MG63 (cell line): Measurements from ENCODE around the gene CDNF. TPM values are rescaled to one million over a fixed set of nuclear protein-coding genes. Genes with fewer than 3 reads are reported as not detected.
A peak's percentile ranks its signal among the peaks of the same experiment; 100 is the strongest.

Experiments
- DNase-seq: peaks from one replicate; pipeline ENCODE4 v3.0.0-alpha.2; 2020
- H3K27me3 ChIP-seq: fragments of 250-450 bp; sonication (Bioruptor Pico); 2 replicates; pipeline ENCODE4 v1.5.1; 2020; ENCODE audit warnings: mild to moderate bottlenecking, moderate library complexity
- H3K36me3 ChIP-seq: fragments of 250-450 bp; sonication (Bioruptor Pico); 2 replicates; pipeline ENCODE4 v1.5.1; 2020; ENCODE audit warnings: mild to moderate bottlenecking, moderate library complexity
- H3K4me3 ChIP-seq: fragments of 250-450 bp; sonication (Bioruptor Pico); 2 replicates; pipeline ENCODE4 v1.5.1; 2020; ENCODE audit warnings: mild to moderate bottlenecking, moderate library complexity
- H3K9me3 ChIP-seq: fragments of 250-450 bp; sonication (Bioruptor Pico); 2 replicates; pipeline ENCODE4 v1.5.1; 2020; ENCODE audit warnings: mild to moderate bottlenecking, moderate library complexity
- total RNA-seq: library from RNA; depleted of rRNA; stranded (reverse); fragments of >200 nt; shearing (Covaris generic); gene quantifications from 2 replicates; pipeline ENCODE4 v1.2.3, GENCODE V29; 2014; ENCODE audit warnings: low replicate concordance

Gene CDNF
- total RNA-seq, 1 experiment from 2014 or later = 0.92 TPM

GRCh38 chr10:14855453-14855852 lies 17.6 kb upstream of the CDNF start:
- Histone ChIP-seq H3K36me3 (peaks cover 61% of the 10 kb centered on the region), H3K4me3 (no peak overlapping the region)

GRCh38 chr10:14852236-14852635 lies 14.4 kb upstream of the CDNF start:
- Histone ChIP-seq H3K27me3 (no peaks in the 10 kb centered on the region), H3K36me3 (peaks cover 52% of the 10 kb centered on the region), H3K9me3 (no peaks in the 10 kb centered on the region), H3K4me3 (no peak overlapping the region)
- DNase-seq = no peak

More at GRCh38 chr10:14855453-14855852, 17.6 kb upstream of the CDNF start:
- Histone ChIP-seq H3K9me3 (no peaks in the 10 kb centered on the region), H3K27me3 (no peaks in the 10 kb centered on the region)
- no peak for DNase-seq

GRCh38 chr10:14844948-14845347 lies 7.1 kb upstream of the CDNF start:
- Histone ChIP-seq H3K27me3 (no peaks in the 10 kb centered on the region), H3K9me3 (no peaks in the 10 kb centered on the region), H3K36me3 (peaks cover 64% of the 10 kb centered on the region), H3K4me3 (no peak overlapping the region)
- DNase-seq = no peak

- H3K4me3 ChIP-seq = no peak overlapping the region
- no peak for DNase-seq
- peaks cover 64% of the 10 kb centered on the region for H3K36me3 ChIP-seq
- no peaks in the 10 kb centered on the region for H3K27me3 ChIP-seq
- no peaks in the 10 kb centered on the region for H3K9me3 ChIP-seq
Observed at GRCh38 chr10:14843327-14843988, 5.6 kb upstream of the CDNF start.

- DNase-seq = no peak
- Histone ChIP-seq H3K4me3 (no peak overlapping the region), H3K36me3 (peaks cover 51% of the 10 kb centered on the region), H3K9me3 (no peaks in the 10 kb centered on the region), H3K27me3 (no peaks in the 10 kb centered on the region)
Observed at GRCh38 chr10:14840178-14840577, 2.3 kb upstream of the CDNF start.

- Histone ChIP-seq H3K36me3 (peaks cover 43% of the 10 kb centered on the region), H3K9me3 (no peaks in the 10 kb centered on the region), H3K4me3 (peak overlapping the region; percentile 80), H3K27me3 (no peaks in the 10 kb centered on the region)
- peak; percentile 33 for DNase-seq
Observed at GRCh38 chr10:14839305-14839695, 1.5 kb upstream of the CDNF start.

- Histone ChIP-seq H3K27me3 (no peaks in the 10 kb centered on the region), H3K4me3 (peak overlapping the region; percentile 80), H3K9me3 (no peaks in the 10 kb centered on the region), H3K36me3 (peaks cover 37% of the 10 kb centered on the region)
- peak; percentile 37 for DNase-seq
Observed at GRCh38 chr10:14838582-14839304, 906 bp upstream of the CDNF start.

GRCh38 chr10:14837003-14837756 lies 657 bp downstream of the CDNF start:
- H3K36me3 ChIP-seq = peaks cover 21% of the 10 kb centered on the region
- no peaks in the 10 kb centered on the region for H3K9me3 ChIP-seq
- no peaks in the 10 kb centered on the region for H3K27me3 ChIP-seq
- DNase-seq = no peak
- H3K4me3 ChIP-seq = peak overlapping the region; percentile 80

- Histone ChIP-seq H3K27me3 (no peaks in the 10 kb centered on the region), H3K4me3 (no peak overlapping the region), H3K9me3 (no peaks in the 10 kb centered on the region), H3K36me3 (peaks cover 12% of the 10 kb centered on the region)
- no peak for DNase-seq
Observed at GRCh38 chr10:14836208-14836607, 1.6 kb downstream of the CDNF start.

- no peaks in the 10 kb centered on the region for H3K36me3 ChIP-seq
- no peaks in the 10 kb centered on the region for H3K9me3 ChIP-seq
- H3K4me3 ChIP-seq = no peak overlapping the region
- no peaks in the 10 kb centered on the region for H3K27me3 ChIP-seq
- DNase-seq = no peak
Observed at GRCh38 chr10:14833106-14833505, 4.7 kb downstream of the CDNF start.

- no peak overlapping the region for H3K4me3 ChIP-seq
- no peaks in the 10 kb centered on the region for H3K9me3 ChIP-seq
- no peaks in the 10 kb centered on the region for H3K27me3 ChIP-seq
- DNase-seq = no peak
- no peaks in the 10 kb centered on the region for H3K36me3 ChIP-seq
Observed at GRCh38 chr10:14826076-14826829, 11.6 kb downstream of the CDNF start.

GRCh38 chr10:14823966-14824365 lies 13.9 kb downstream of the CDNF start:
- Histone ChIP-seq H3K27me3 (no peaks in the 10 kb centered on the region), H3K36me3 (no peaks in the 10 kb centered on the region), H3K4me3 (no peak overlapping the region), H3K9me3 (no peaks in the 10 kb centered on the region)
- DNase-seq = no peak

GRCh38 chr10:14822879-14823755 lies 14.7 kb downstream of the CDNF start:
- Histone ChIP-seq H3K9me3 (no peaks in the 10 kb centered on the region), H3K27me3 (no peaks in the 10 kb centered on the region), H3K36me3 (no peaks in the 10 kb centered on the region), H3K4me3 (no peak overlapping the region)
- peak; percentile 33 for DNase-seq

- no peak for DNase-seq
Observed at GRCh38 chr10:14821635-14822375, 16.0 kb downstream of the CDNF start.

GRCh38 chr10:14820775-14821154 lies 17.1 kb downstream of the CDNF start:
- Histone ChIP-seq H3K4me3 (no peak overlapping the region), H3K9me3 (no peaks in the 10 kb centered on the region), H3K27me3 (no peaks in the 10 kb centered on the region), H3K36me3 (no peaks in the 10 kb centered on the region)
- no peak for DNase-seq

More at GRCh38 chr10:14821635-14822375, 16.0 kb downstream of the CDNF start:
- Histone ChIP-seq H3K36me3 (no peaks in the 10 kb centered on the region), H3K9me3 (no peaks in the 10 kb centered on the region), H3K4me3 (no peak overlapping the region), H3K27me3 (no peaks in the 10 kb centered on the region)
